RWPE2 (cell line): ENCODE measurements around the gene PRKCH.

Experiments
- ATAC-seq: fragments of 200-7000 bp; cut with Tn5 transposase; 3 replicates; pipeline ENCODE4 v1.9.1; 2021; ENCODE audit warnings: low read depth
- DNase-seq: peaks from one replicate; pipeline ENCODE4 v3.0.0-alpha.2; 2020; ENCODE audit warnings: low spot score
- H3K27ac ChIP-seq: fragments of 450-650 bp; 2 replicates; pipeline ENCODE4 v1.5.1; 2017; ENCODE audit warnings: mild to moderate bottlenecking; ENCODE audit not compliant: poor library complexity, severe bottlenecking
- H3K27me3 ChIP-seq: fragments of 250-450 bp; sonication (Bioruptor Pico); 2 replicates; pipeline ENCODE4 v1.5.1; 2021; ENCODE audit warnings: mild to moderate bottlenecking, moderate library complexity; ENCODE audit not compliant: insufficient read depth, poor library complexity, severe bottlenecking
- H3K36me3 ChIP-seq: fragments of 250-450 bp; sonication (Bioruptor Pico); 2 replicates; pipeline ENCODE4 v1.5.1; 2020; ENCODE audit warnings: low read depth, mild to moderate bottlenecking, moderate library complexity
- H3K4me1 ChIP-seq: fragments of 250-450 bp; sonication (Bioruptor Pico); 2 replicates; pipeline ENCODE4 v1.5.1; 2021; ENCODE audit warnings: mild to moderate bottlenecking, moderate library complexity; ENCODE audit not compliant: insufficient read depth, poor library complexity, severe bottlenecking
- H3K4me3 ChIP-seq: fragments of 250-450 bp; sonication (Bioruptor Pico); 2 replicates; pipeline ENCODE4 v1.5.1; 2021; ENCODE audit warnings: mild to moderate bottlenecking, moderate library complexity; ENCODE audit not compliant: severe bottlenecking
- H3K9me3 ChIP-seq: fragments of 250-450 bp; sonication (Bioruptor Pico); 2 replicates; pipeline ENCODE4 v1.5.1; 2021; ENCODE audit warnings: mild to moderate bottlenecking, moderate library complexity; ENCODE audit not compliant: severe bottlenecking
- TF ChIP-seq, protein P1 (sequence below): fragments of 450-650 bp; IDR thresholded peaks from one replicate; pipeline ENCODE4 v1.5.1; 2017; ENCODE audit warnings: mild to moderate bottlenecking, moderate library complexity; ENCODE audit not compliant: poor library complexity, severe bottlenecking

PRKCH gene

DNA sequence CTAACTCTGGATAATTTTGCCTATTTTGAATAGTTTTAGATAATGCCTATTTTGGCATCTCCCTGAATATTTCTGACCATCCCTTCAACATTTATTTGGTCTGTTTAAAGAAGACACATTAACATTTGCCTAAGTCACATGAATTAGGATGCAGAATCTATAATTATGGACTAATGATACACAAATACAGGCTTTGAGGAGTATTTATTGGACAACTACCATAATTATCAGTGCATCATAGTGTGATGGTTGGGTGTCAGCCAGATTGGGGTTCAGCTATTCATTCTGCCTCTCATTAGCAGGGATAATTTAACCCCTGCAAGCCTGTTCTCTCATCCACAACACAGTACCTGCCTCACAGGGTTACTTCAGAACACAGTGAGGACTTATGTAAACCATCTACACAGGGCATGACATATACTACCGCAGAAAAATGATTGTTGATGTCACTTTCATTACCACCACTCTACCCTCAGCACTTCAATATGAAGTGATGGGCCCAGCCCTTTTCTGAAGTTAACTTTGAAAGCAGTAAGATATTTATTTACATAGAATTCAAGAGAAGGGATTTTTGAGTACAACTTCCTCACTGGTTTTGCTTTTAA is 14.4 kb downstream of the PRKCH start:
- Histone ChIP-seq H3K27me3 (no peaks in the 10 kb centered on the region), H3K4me3 (no peak overlapping the region), H3K36me3 (no peaks in the 10 kb centered on the region), H3K27ac (no peak overlapping the region), H3K4me1 (peaks cover 8% of the 10 kb centered on the region), H3K9me3 (no peaks in the 10 kb centered on the region)
- ATAC-seq, result no peak
- no peak for DNase-seq
- TF ChIP-seq, protein P1, sequence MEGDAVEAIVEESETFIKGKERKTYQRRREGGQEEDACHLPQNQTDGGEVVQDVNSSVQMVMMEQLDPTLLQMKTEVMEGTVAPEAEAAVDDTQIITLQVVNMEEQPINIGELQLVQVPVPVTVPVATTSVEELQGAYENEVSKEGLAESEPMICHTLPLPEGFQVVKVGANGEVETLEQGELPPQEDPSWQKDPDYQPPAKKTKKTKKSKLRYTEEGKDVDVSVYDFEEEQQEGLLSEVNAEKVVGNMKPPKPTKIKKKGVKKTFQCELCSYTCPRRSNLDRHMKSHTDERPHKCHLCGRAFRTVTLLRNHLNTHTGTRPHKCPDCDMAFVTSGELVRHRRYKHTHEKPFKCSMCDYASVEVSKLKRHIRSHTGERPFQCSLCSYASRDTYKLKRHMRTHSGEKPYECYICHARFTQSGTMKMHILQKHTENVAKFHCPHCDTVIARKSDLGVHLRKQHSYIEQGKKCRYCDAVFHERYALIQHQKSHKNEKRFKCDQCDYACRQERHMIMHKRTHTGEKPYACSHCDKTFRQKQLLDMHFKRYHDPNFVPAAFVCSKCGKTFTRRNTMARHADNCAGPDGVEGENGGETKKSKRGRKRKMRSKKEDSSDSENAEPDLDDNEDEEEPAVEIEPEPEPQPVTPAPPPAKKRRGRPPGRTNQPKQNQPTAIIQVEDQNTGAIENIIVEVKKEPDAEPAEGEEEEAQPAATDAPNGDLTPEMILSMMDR, result no peak

DNA sequence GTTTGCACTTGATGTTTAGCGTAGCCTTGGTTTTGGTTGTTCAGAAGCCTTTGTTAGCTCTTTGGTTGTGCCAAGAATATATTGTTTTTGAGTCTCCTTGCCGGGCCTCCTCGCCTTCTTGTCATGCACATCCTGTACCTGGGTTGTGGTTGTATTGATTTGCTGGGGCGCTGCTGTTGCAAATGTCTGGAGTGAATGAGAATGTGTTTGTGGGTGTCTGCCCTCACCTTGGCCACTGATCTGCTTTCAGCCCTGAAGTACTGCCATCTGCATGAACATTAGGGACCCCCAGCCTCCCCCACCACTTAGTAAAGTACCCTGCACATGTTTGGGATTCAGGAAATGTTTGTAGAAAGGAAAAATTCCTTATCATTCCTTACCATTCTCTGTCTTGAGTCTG is 16.5 kb downstream of the PRKCH start:
- Histone ChIP-seq H3K4me1 (peaks cover 14% of the 10 kb centered on the region), H3K9me3 (no peaks in the 10 kb centered on the region), H3K36me3 (no peaks in the 10 kb centered on the region), H3K4me3 (no peak overlapping the region), H3K27me3 (no peaks in the 10 kb centered on the region), H3K27ac (peak overlapping the region; percentile 21)
- DNase-seq, result no peak
- TF ChIP-seq, protein P1, result no peak
- ATAC-seq, result peak; percentile 37; the same call in 1 of the 3 replicates

DNA sequence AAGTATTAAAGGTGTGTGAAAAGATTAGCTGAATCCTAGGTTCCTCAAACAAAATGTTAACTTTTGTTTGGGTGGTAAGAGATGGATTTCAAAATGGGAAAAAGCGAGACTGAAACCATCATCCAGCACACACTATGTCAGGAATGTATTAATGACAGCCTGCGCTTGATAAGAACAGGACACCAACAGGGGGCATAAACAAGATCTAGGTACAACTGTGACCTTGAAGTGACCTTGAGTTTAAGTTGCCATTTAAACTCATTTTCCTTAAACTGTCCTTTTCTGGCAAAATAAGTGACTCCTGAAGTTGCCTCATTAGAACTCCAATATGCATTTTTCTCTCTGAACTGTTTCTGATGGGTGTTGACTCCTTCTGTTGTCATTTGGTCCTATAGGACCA is 17.1 kb downstream of the PRKCH start:
- H3K9me3 ChIP-seq, result no peaks in the 10 kb centered on the region
- no peak for DNase-seq
- H3K27ac ChIP-seq, result peak overlapping the region; percentile 21

DNA sequence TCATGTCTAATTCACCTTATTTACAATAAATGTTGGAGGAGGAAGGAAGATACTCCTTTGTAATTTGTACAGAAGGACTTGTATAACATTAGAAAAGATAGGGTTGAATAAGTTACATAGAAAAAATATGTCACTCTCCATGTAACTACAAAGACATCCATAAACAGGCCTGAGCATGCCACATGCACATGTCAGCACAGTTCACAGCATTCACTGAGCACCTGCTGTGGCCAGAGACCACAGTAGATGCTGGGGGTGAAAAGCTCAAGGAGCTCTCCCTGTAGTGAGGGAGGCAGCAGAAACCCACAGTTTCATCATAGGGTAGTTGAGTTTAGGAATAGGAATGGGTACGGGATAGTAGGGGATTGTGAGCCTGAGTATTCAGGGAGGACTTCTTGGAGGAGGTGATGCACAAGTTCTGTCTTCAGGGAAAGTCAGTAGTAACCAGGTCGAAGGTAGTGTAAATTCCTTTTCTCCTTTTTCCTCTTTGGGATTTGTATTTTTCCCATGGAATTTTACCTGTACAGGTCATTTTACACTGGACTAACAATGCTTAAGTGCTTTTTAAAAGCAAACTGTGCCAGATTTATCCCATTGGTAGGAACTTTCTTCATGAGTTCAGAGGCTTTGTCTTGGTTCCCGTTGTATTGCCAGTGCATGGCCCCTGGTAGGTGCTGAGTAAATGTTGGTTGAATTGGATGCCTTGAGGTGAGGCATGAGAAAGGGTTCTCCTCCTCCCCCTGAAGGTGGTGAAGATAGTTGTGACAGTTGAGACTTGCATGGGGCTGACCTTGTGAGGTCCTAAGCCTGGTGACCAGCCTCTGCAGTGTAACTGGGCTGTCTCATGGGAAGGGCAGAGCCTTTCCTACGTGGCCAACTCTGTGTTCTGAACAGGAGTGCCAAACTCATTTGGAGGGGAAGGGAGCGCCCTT is 20.2 kb downstream of the PRKCH start:
- DNase-seq, result no peak
- ATAC-seq, result no peak
- Histone ChIP-seq H3K27ac (no peak overlapping the region), H3K4me1 (peaks cover 44% of the 10 kb centered on the region), H3K4me3 (no peak overlapping the region), H3K36me3 (no peaks in the 10 kb centered on the region), H3K9me3 (no peaks in the 10 kb centered on the region), H3K27me3 (no peaks in the 10 kb centered on the region)
- TF ChIP-seq, protein P1, result no peak

More for the DNA sequence above, 17.1 kb downstream of the PRKCH start:
- ATAC-seq, result no peak
- peaks cover 20% of the 10 kb centered on the region for H3K4me1 ChIP-seq
- H3K4me3 ChIP-seq, result no peak overlapping the region
- no peaks in the 10 kb centered on the region for H3K27me3 ChIP-seq
- TF ChIP-seq, protein P1, result no peak
- no peaks in the 10 kb centered on the region for H3K36me3 ChIP-seq
